WTC11 (cell line): Measurements from ENCODE around the gene UBL3. TPM values are rescaled to one million over a fixed set of nuclear protein-coding genes. Genes with fewer than 3 reads are reported as not detected.

Experiments used
- ATAC-seq: fragments of 200-7000 bp; cut with Tn5 transposase; 2 replicates; pipeline ENCODE4 v1.10.0; 2021; ENCODE audit warnings: mild to moderate bottlenecking, moderate library complexity
- CTCF ChIA-PET: fragments of 300-600 bp; sonication (Branson Sonifier 250); formaldehyde crosslinking; loops from one replicate; lab custom pipeline; 2021; ENCODE audit warnings: antibody characterized with exemption; lab: Charles Lee
- POLR2A ChIA-PET: fragments of 350-600 bp; sonication (Branson Sonifier 250); formaldehyde crosslinking; loops from one replicate; lab custom pipeline; 2021; ENCODE audit warnings: antibody characterized with exemption; lab: Charles Lee
- DNase-seq: peaks from one replicate; pipeline ENCODE4 v3.0.0; 2021; ENCODE audit warnings: low spot score
- H3K27ac Mint-ChIP-seq: 2 replicates; pipeline ENCODE4 v1.8.0; 2021; ENCODE audit warnings: mixed read lengths
- H3K27me3 Mint-ChIP-seq: 2 replicates; pipeline ENCODE4 v1.8.0; 2021; ENCODE audit warnings: low read depth, mild to moderate bottlenecking, moderate library complexity, mixed read lengths
- H3K36me3 Mint-ChIP-seq: 2 replicates; pipeline ENCODE4 v1.8.0; 2021; ENCODE audit warnings: mixed read lengths
- H3K4me1 Mint-ChIP-seq: 2 replicates; pipeline ENCODE4 v1.8.0; 2022; ENCODE audit warnings: mixed read lengths
- H3K4me3 Mint-ChIP-seq: 2 replicates; pipeline ENCODE4 v1.8.0; 2021; ENCODE audit warnings: mild to moderate bottlenecking, moderate library complexity, mixed read lengths
- H3K9me3 Mint-ChIP-seq: 2 replicates; pipeline ENCODE4 v1.8.0; 2021; ENCODE audit warnings: mixed read lengths
- AFF4 ChIP-seq: sonication (generic); formaldehyde crosslinking; IDR thresholded peaks from 2 replicates; pipeline ENCODE4 v1.8.1; 2023; ENCODE audit warnings: mild to moderate bottlenecking, missing genetic modification reagents, borderline replicate concordance
- ERG ChIP-seq: fragments of 250-450 bp; sonication (Bioruptor Pico); IDR thresholded peaks from 2 replicates; pipeline ENCODE4 v1.8.0; 2021; ENCODE audit warnings: mild to moderate bottlenecking
- ESRRA ChIP-seq: sonication (generic); formaldehyde crosslinking; IDR thresholded peaks from 2 replicates; pipeline ENCODE4 v1.8.1; 2022; ENCODE audit warnings: mild to moderate bottlenecking, missing genetic modification reagents, borderline replicate concordance
- FOXP4 ChIP-seq: sonication (generic); formaldehyde crosslinking; IDR thresholded peaks from 2 replicates; pipeline ENCODE4 v1.8.0; 2022; ENCODE audit warnings: mild to moderate bottlenecking, missing genetic modification reagents
- GRHL2 ChIP-seq: fragments of 250-450 bp; sonication (Bioruptor Pico); IDR thresholded peaks from 2 replicates; pipeline ENCODE4 v1.8.0; 2022; ENCODE audit warnings: mild to moderate bottlenecking, moderate library complexity; ENCODE audit not compliant: insufficient replicate concordance, severe bottlenecking
- HMGA2 ChIP-seq: fragments of 250-450 bp; sonication (Bioruptor Pico); IDR thresholded peaks from 2 replicates; pipeline ENCODE4 v1.4.0; 2021; ENCODE audit warnings: mild to moderate bottlenecking, moderate library complexity
- JAZF1 ChIP-seq: fragments of 250-450 bp; sonication (Bioruptor Pico); IDR thresholded peaks from 2 replicates; pipeline ENCODE4 v1.9.0; 2021; ENCODE audit warnings: moderate library complexity, mild to moderate bottlenecking, inconsistent platforms
- MYBL2 ChIP-seq: sonication (generic); formaldehyde crosslinking; IDR thresholded peaks from 2 replicates; pipeline ENCODE4 v1.8.1; 2023; ENCODE audit warnings: mild to moderate bottlenecking, moderate library complexity, missing genetic modification reagents
- NFATC4 ChIP-seq: fragments of 250-450 bp; sonication (Bioruptor Pico); IDR thresholded peaks from 2 replicates; pipeline ENCODE4 v1.9.0; 2021; ENCODE audit warnings: mild to moderate bottlenecking
- NR3C1 ChIP-seq: sonication (generic); formaldehyde crosslinking; conservative IDR thresholded peaks from 2 replicates; pipeline ENCODE4 v1.8.1; 2023; ENCODE audit warnings: low read depth, mild to moderate bottlenecking, missing genetic modification reagents
- USF1 ChIP-seq: sonication (generic); formaldehyde crosslinking; IDR thresholded peaks from 2 replicates; pipeline ENCODE4 v1.8.0; 2022; ENCODE audit warnings: mild to moderate bottlenecking, missing genetic modification reagents
- ZBTB21 ChIP-seq: sonication (generic); formaldehyde crosslinking; IDR thresholded peaks from 2 replicates; pipeline ENCODE4 v1.8.1; 2023; ENCODE audit warnings: mild to moderate bottlenecking, missing genetic modification reagents, borderline replicate concordance
- ZNF232 ChIP-seq: sonication (generic); formaldehyde crosslinking; IDR thresholded peaks from 2 replicates; pipeline ENCODE4 v1.8.0; 2022; ENCODE audit warnings: mild to moderate bottlenecking, missing genetic modification reagents
- ZNF263 ChIP-seq: sonication (generic); formaldehyde crosslinking; IDR thresholded peaks from 2 replicates; pipeline ENCODE4 v1.8.1; 2022; ENCODE audit warnings: low read depth, mild to moderate bottlenecking, moderate library complexity, missing genetic modification reagents
- ZNF396 ChIP-seq: fragments of 250-450 bp; sonication (Bioruptor Pico); IDR thresholded peaks from 2 replicates; pipeline ENCODE4 v1.8.0; 2021; ENCODE audit warnings: mild to moderate bottlenecking, moderate library complexity, borderline replicate concordance
- ZNF416 ChIP-seq: fragments of 250-450 bp; sonication (Bioruptor Pico); IDR thresholded peaks from 2 replicates; pipeline ENCODE4 v1.9.0; 2021; ENCODE audit warnings: mild to moderate bottlenecking, inconsistent platforms
- total RNA-seq: library from RNA; stranded (reverse); gene quantifications from 3 replicates; pipeline ENCODE4 v1.2.3, GENCODE V29; 2021
- TF ChIP-seq, protein P1 (sequence below): sonication (generic); formaldehyde crosslinking; IDR thresholded peaks from 2 replicates; pipeline ENCODE4 v1.8.1; 2022; ENCODE audit warnings: low read depth, missing genetic modification reagents, borderline replicate concordance
- TF ChIP-seq, protein P2 (sequence below): sonication (generic); formaldehyde crosslinking; IDR thresholded peaks from 2 replicates; pipeline ENCODE4 v1.8.0; 2023; ENCODE audit warnings: missing genetic modification reagents, mild to moderate bottlenecking, borderline replicate concordance

Gene UBL3
- total RNA-seq, 1 experiment from 2014 or later: 15.5 TPM

DNA sequence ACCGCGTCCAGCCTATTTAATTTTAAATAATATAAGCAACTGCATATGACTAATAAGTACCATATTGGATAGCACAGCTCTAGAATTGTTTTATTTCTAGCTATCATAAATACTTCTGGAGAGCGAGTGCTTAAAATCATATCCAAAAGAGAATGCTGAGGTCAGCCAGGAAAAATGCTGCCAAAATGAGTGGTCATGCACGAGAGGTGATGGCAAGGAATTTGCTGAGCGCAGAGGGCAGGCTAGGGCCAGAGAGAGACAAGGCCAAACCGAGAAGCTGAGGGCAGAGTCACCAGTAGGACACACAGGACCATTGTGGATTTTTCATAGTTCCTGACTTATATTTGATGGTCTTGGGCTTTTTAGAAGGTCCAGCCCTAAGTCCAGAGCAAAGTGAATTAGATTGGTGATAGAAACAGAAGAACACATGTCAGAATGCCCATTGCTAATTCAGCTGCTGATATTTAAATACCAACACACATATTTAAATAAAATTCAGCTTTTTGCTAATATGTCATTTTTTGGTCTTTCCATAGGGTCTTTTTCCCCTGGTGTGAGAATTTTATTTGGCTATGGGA is 33.6 kb upstream of the UBL3 start:
- H3K27ac Mint-ChIP-seq: no peak overlapping the region

DNA sequence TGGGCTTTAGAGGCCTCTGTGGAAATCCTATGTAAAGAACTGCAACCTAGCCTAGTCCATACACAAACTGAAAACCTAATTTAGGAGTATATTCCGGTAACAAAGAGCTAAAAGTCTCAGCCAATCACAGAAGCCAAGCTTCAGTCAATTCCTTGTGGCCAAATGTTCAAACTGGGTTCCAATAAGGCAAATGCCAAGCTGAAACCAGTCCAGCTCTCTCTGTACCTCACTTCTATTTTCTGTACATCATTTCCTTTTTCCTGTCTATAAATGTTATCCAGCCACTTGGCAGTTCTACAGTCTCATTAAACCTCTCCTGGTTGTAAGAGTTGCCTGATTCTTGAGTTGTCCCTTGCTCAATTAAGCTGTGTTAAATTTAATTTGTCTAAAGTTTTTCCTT is 31.7 kb upstream of the UBL3 start:
- no peak overlapping the region for H3K27ac Mint-ChIP-seq
- H3K9me3 Mint-ChIP-seq: no peaks in the 10 kb centered on the region
- no peaks in the 10 kb centered on the region for H3K36me3 Mint-ChIP-seq
- H3K4me1 Mint-ChIP-seq: peaks cover 61% of the 10 kb centered on the region
- H3K27me3 Mint-ChIP-seq: no peaks in the 10 kb centered on the region
- ChIA-PET POLR2A (no interaction called here), CTCF (interaction anchor here (1.6 kb wide), 1 partner anchor 233 kb away, joined by 7 read pairs; no protein-coding TSS in a partner anchor)
- DNase-seq (no peak), ATAC-seq (no peak)
- H3K4me3 Mint-ChIP-seq: no peak overlapping the region
- TF ChIP-seq ZNF232 (CRISPR knock-in tag): no peak
- TF ChIP-seq ZNF416 (CRISPR knock-in tag): no peak
- TF ChIP-seq NR3C1 (CRISPR knock-in tag): no peak
- TF ChIP-seq ZNF263 (CRISPR knock-in tag): no peak
- TF ChIP-seq, protein P1, sequence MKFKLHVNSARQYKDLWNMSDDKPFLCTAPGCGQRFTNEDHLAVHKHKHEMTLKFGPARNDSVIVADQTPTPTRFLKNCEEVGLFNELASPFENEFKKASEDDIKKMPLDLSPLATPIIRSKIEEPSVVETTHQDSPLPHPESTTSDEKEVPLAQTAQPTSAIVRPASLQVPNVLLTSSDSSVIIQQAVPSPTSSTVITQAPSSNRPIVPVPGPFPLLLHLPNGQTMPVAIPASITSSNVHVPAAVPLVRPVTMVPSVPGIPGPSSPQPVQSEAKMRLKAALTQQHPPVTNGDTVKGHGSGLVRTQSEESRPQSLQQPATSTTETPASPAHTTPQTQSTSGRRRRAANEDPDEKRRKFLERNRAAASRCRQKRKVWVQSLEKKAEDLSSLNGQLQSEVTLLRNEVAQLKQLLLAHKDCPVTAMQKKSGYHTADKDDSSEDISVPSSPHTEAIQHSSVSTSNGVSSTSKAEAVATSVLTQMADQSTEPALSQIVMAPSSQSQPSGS (CRISPR knock-in tag): no peak
- TF ChIP-seq ERG: no peak
- TF ChIP-seq, protein P2, sequence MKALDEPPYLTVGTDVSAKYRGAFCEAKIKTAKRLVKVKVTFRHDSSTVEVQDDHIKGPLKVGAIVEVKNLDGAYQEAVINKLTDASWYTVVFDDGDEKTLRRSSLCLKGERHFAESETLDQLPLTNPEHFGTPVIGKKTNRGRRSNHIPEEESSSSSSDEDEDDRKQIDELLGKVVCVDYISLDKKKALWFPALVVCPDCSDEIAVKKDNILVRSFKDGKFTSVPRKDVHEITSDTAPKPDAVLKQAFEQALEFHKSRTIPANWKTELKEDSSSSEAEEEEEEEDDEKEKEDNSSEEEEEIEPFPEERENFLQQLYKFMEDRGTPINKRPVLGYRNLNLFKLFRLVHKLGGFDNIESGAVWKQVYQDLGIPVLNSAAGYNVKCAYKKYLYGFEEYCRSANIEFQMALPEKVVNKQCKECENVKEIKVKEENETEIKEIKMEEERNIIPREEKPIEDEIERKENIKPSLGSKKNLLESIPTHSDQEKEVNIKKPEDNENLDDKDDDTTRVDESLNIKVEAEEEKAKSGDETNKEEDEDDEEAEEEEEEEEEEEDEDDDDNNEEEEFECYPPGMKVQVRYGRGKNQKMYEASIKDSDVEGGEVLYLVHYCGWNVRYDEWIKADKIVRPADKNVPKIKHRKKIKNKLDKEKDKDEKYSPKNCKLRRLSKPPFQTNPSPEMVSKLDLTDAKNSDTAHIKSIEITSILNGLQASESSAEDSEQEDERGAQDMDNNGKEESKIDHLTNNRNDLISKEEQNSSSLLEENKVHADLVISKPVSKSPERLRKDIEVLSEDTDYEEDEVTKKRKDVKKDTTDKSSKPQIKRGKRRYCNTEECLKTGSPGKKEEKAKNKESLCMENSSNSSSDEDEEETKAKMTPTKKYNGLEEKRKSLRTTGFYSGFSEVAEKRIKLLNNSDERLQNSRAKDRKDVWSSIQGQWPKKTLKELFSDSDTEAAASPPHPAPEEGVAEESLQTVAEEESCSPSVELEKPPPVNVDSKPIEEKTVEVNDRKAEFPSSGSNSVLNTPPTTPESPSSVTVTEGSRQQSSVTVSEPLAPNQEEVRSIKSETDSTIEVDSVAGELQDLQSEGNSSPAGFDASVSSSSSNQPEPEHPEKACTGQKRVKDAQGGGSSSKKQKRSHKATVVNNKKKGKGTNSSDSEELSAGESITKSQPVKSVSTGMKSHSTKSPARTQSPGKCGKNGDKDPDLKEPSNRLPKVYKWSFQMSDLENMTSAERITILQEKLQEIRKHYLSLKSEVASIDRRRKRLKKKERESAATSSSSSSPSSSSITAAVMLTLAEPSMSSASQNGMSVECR (CRISPR knock-in tag): no peak
- no peak for TF ChIP-seq USF1 (CRISPR knock-in tag)
- no peak for TF ChIP-seq AFF4 (CRISPR knock-in tag)

More for the DNA sequence above, 33.6 kb upstream of the UBL3 start:
- ATAC-seq (no peak), DNase-seq (no peak)
- TF ChIP-seq FOXP4 (CRISPR knock-in tag) (no peak), NFATC4 (CRISPR knock-in tag) (no peak), GRHL2 (CRISPR knock-in tag) (no peak), ZBTB21 (CRISPR knock-in tag) (no peak), USF1 (CRISPR knock-in tag) (no peak), ESRRA (CRISPR knock-in tag) (no peak), HMGA2 (CRISPR knock-in tag) (no peak), MYBL2 (CRISPR knock-in tag) (no peak), ZNF396 (CRISPR knock-in tag) (no peak), JAZF1 (no peak)
- Mint-ChIP-seq H3K27me3 (no peaks in the 10 kb centered on the region), H3K4me3 (no peak overlapping the region), H3K9me3 (no peaks in the 10 kb centered on the region), H3K4me1 (peaks cover 63% of the 10 kb centered on the region), H3K36me3 (no peaks in the 10 kb centered on the region)
- ChIA-PET CTCF (interaction anchor here (0.8 to 1.4 kb wide), 2 partner anchors 19 to 40 kb away, joined by 3 to 6 read pairs; no protein-coding TSS in a partner anchor), POLR2A (interaction anchor here (1.3 kb wide), 1 partner anchor 33 kb away, joined by 3 read pairs; the partner anchor contains the start of gene UBL3)
